ENCODE results near the gene DGCR6L. TPM values are rescaled to one million over a fixed set of nuclear protein-coding genes. Genes with fewer than 3 reads are reported as not detected.
"Not testable (repeated sequence)": the region's sequence is repeated elsewhere in the genome, so short reads cannot be mapped to it uniquely, and the experiment has no call there.

Gene DGCR6L
- total RNA-seq, 4 donors from 2014 or later, result 39.8 to 69.2 (median 60.4) TPM

GRCh38 chr22:20280866-20281265 is 39.0 kb downstream of the DGCR6L start:
- ATAC-seq, result no peak
- no CpG with 5 or more reads among the region's 12 CpGs for WGBS, 2 donors (ENCODE audit: low coverage in 1 of 2)
- H3K27ac ChIP-seq, result no peak overlapping the region
- H3K9me3 ChIP-seq, result no peaks in the 10 kb centered on the region
- TF ChIP-seq POLR2A (IDR thresholded peaks at IDR 0.05) (no peak), EP300 (IDR thresholded peaks at IDR 0.05) (no peak), POLR2AphosphoS5 (IDR thresholded peaks at IDR 0.05) (no peak)
- H3K36me3 ChIP-seq, result no peaks in the 10 kb centered on the region
- H3K27me3 ChIP-seq, result peaks cover 4% of the 10 kb centered on the region
- H3K4me1 ChIP-seq, result no peaks in the 10 kb centered on the region
- H3K4me3 ChIP-seq, result no peak overlapping the region

GRCh38 chr22:20280163-20280562 is 39.7 kb downstream of the DGCR6L start:
- not testable (repeated sequence) for H3K4me3 ChIP-seq, H3K36me3 ChIP-seq, ATAC-seq, H3K4me1 ChIP-seq, H3K27ac ChIP-seq, H3K27me3 ChIP-seq, H3K9me3 ChIP-seq
- WGBS, 2 donors (ENCODE audit: low coverage in 1 of 2), result 58% methylated on average over 2 of the region's 21 CpGs; no CpG with 5 or more reads in 1 of the 2 donors

- no peak overlapping the region for H3K4me3 ChIP-seq
- H3K4me1 ChIP-seq, result no peaks in the 10 kb centered on the region
- no peak for TF ChIP-seq POLR2AphosphoS5 (IDR thresholded peaks at IDR 0.05)
- no peak for TF ChIP-seq EP300 (IDR thresholded peaks at IDR 0.05)
- TF ChIP-seq POLR2A (IDR thresholded peaks at IDR 0.05), result no peak
- no peak overlapping the region for H3K27ac ChIP-seq
- no peaks in the 10 kb centered on the region for H3K9me3 ChIP-seq
- H3K27me3 ChIP-seq, result peaks cover 4% of the 10 kb centered on the region
- 68 to 85% methylated on average over 4 to 8 of the region's 15 CpGs for WGBS, 2 donors (ENCODE audit: low coverage in 1 of 2)
- H3K36me3 ChIP-seq, result no peaks in the 10 kb centered on the region
- no peak for ATAC-seq
Measured at GRCh38 chr22:20279662-20280134, 40.2 kb downstream of the DGCR6L start.

GRCh38 chr22:20278726-20279490 is 41.0 kb downstream of the DGCR6L start:
- not testable (repeated sequence) for H3K27ac ChIP-seq, H3K27me3 ChIP-seq, H3K4me1 ChIP-seq, H3K4me3 ChIP-seq, H3K36me3 ChIP-seq, ATAC-seq, H3K9me3 ChIP-seq
- no CpG with 5 or more reads among the region's 22 CpGs for WGBS, 2 donors (ENCODE audit: low coverage in 1 of 2)

GRCh38 chr22:20277936-20278635 is 41.8 kb downstream of the DGCR6L start:
- ATAC-seq, H3K36me3 ChIP-seq, H3K4me1 ChIP-seq, H3K9me3 ChIP-seq, H3K27me3 ChIP-seq, H3K27ac ChIP-seq, H3K4me3 ChIP-seq: not testable (repeated sequence)
- WGBS, 2 donors (ENCODE audit: low coverage in 1 of 2), result no CpG with 5 or more reads among the region's 18 CpGs

- WGBS, 2 donors (ENCODE audit: low coverage in 1 of 2), result 78 to 96% methylated on average over 3 to 4 of the region's 7 CpGs
- H3K9me3 ChIP-seq, result no peaks in the 10 kb centered on the region
- H3K27ac ChIP-seq, result no peak overlapping the region
- no peaks in the 10 kb centered on the region for H3K36me3 ChIP-seq
- H3K4me3 ChIP-seq, result no peak overlapping the region
- H3K4me1 ChIP-seq, result no peaks in the 10 kb centered on the region
- H3K27me3 ChIP-seq, result no peaks in the 10 kb centered on the region
- no peak for TF ChIP-seq POLR2AphosphoS5 (IDR thresholded peaks at IDR 0.05)
- no peak for TF ChIP-seq POLR2A (IDR thresholded peaks at IDR 0.05)
- no peak for TF ChIP-seq CTCF (IDR thresholded peaks at IDR 0.05)
- no peak for TF ChIP-seq EP300 (IDR thresholded peaks at IDR 0.05)
- ATAC-seq, result no peak
Measured at GRCh38 chr22:20276468-20276867, 43.4 kb downstream of the DGCR6L start.

- Histone ChIP-seq H3K4me3 (no peak overlapping the region), H3K9me3 (no peaks in the 10 kb centered on the region), H3K36me3 (no peaks in the 10 kb centered on the region), H3K4me1 (no peaks in the 10 kb centered on the region), H3K27ac (no peak overlapping the region), H3K27me3 (no peaks in the 10 kb centered on the region)
- WGBS, 2 donors (ENCODE audit: low coverage in 1 of 2), result 93 to 97% methylated on average over 10 to 13 of the region's 13 CpGs
- TF ChIP-seq POLR2A (IDR thresholded peaks at IDR 0.05) (no peak), EP300 (IDR thresholded peaks at IDR 0.05) (no peak), CTCF (IDR thresholded peaks at IDR 0.05) (no peak), POLR2AphosphoS5 (IDR thresholded peaks at IDR 0.05) (no peak)
- ATAC-seq, result no peak
Measured at GRCh38 chr22:20275836-20276235, 44.0 kb downstream of the DGCR6L start.

GRCh38 chr22:20275325-20275724 is 44.5 kb downstream of the DGCR6L start:
- H3K9me3 ChIP-seq, H3K36me3 ChIP-seq, H3K27ac ChIP-seq, H3K4me3 ChIP-seq, ATAC-seq, H3K4me1 ChIP-seq, H3K27me3 ChIP-seq: not testable (repeated sequence)
- 0% methylated on average over 1 of the region's 7 CpGs; no CpG with 5 or more reads in 1 of the 2 donors for WGBS, 2 donors (ENCODE audit: low coverage in 1 of 2)

GRCh38 chr22:20274374-20274773 is 45.5 kb downstream of the DGCR6L start:
- not testable (repeated sequence) for H3K36me3 ChIP-seq, H3K27ac ChIP-seq, H3K4me3 ChIP-seq, ATAC-seq, H3K9me3 ChIP-seq, H3K27me3 ChIP-seq, H3K4me1 ChIP-seq
- no CpG with 5 or more reads among the region's 10 CpGs for WGBS, 2 donors (ENCODE audit: low coverage in 1 of 2)
